ENCODE results near the gene RSU1. TPM values are rescaled to one million over a fixed set of nuclear protein-coding genes. Genes with fewer than 3 reads are reported as not detected.

The RSU1 gene
- total and polyA plus RNA-seq, 10 of the 15 experiments (the other 5 are each of a cell fraction or from before 2014, with no cell fraction given): 49.2 to 139 (median 81.3) TPM

DNA sequence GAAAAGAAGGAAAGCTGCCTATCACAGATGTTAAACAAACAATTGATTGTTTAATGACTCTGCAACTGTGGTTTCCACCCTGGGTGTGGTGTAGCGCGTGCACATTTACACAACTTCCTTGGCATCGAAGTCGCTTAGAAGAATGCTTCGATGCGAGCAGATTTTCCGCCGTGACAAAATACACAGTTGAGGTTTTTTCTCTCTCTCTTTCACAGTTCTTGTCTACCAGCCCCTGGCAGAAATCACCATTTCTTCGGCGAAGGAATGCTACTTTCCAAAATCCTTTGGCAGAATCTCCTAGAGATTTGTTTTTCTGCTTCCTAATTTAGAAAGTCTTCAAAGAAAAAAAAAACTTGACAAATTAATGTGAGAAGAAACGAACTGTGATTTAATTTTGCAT is 224.8 kb downstream of the RSU1 start:
- WGBS (ENCODE audit: insufficient coverage, insufficient replicate concordance, low lambda C conversion rate, missing lambda C conversion rate): 94% methylated on average over 11 of the region's 11 CpGs
- Histone ChIP-seq H3K36me3 (ENCODE audit: control insufficient read depth in 2 of 2, insufficient read depth in 2 of 2, low read length in 1 of 2) (no peaks in the 10 kb centered on the region; a peak in 1 of 4 replicates), H3K79me2 (ENCODE audit: control insufficient read depth, insufficient read depth, low read length) (no peaks in the 10 kb centered on the region), H3K4me1 (ENCODE audit: control insufficient read depth, insufficient read depth, low read length) (peaks cover 1% of the 10 kb centered on the region; the same call in 1 of the 2 replicates), H4K20me1 (ENCODE audit: control insufficient read depth, insufficient read depth) (no peaks in the 10 kb centered on the region), H3K4me3 (no peak overlapping the region), H3K27me3 (replicated peaks in 1 of 2; ENCODE audit: control insufficient read depth in 2 of 2, insufficient read depth in 2 of 2, low read length in 1 of 2) (no peaks in the 10 kb centered on the region), H3K27ac (ENCODE audit: control insufficient read depth, insufficient read depth) (no peak overlapping the region), H3K9ac (ENCODE audit: control insufficient read depth, insufficient read depth, low read length) (no peak overlapping the region), H2AFZ (ENCODE audit: control insufficient read depth, low read depth, low read length) (no peak overlapping the region), H3K4me2 (ENCODE audit: control insufficient read depth, insufficient read depth) (no peak overlapping the region), H3K9me3 (replicated peaks; ENCODE audit: control insufficient read depth, insufficient read depth, low read length) (no peaks in the 10 kb centered on the region)
- ChIA-PET RAD21 (ENCODE audit: unreplicated experiment) (no interaction called here), CTCF (no interaction called here), POLR2A (no interaction called here), SMC1A (ENCODE audit: uncharacterized antibody, unreplicated experiment) (no interaction called here)
- in situ Hi-C loops (cut with MboI) (no loop called here), intact Hi-C loops (cut with micrococcal nuclease; ENCODE audit: unreplicated experiment) (no loop called here)
- no peak for TF ChIP-seq USF1 (IDR thresholded peaks at IDR 0.05; ENCODE audit: borderline replicate concordance, extremely low read length, insufficient read depth, low read depth, low read length)
- TF ChIP-seq CBX3 (IDR thresholded peaks at IDR 0.05; ENCODE audit: borderline replicate concordance, low read depth): no peak
- TF ChIP-seq SMARCA5 (IDR thresholded peaks at IDR 0.05): no peak
- TF ChIP-seq, protein P1, sequence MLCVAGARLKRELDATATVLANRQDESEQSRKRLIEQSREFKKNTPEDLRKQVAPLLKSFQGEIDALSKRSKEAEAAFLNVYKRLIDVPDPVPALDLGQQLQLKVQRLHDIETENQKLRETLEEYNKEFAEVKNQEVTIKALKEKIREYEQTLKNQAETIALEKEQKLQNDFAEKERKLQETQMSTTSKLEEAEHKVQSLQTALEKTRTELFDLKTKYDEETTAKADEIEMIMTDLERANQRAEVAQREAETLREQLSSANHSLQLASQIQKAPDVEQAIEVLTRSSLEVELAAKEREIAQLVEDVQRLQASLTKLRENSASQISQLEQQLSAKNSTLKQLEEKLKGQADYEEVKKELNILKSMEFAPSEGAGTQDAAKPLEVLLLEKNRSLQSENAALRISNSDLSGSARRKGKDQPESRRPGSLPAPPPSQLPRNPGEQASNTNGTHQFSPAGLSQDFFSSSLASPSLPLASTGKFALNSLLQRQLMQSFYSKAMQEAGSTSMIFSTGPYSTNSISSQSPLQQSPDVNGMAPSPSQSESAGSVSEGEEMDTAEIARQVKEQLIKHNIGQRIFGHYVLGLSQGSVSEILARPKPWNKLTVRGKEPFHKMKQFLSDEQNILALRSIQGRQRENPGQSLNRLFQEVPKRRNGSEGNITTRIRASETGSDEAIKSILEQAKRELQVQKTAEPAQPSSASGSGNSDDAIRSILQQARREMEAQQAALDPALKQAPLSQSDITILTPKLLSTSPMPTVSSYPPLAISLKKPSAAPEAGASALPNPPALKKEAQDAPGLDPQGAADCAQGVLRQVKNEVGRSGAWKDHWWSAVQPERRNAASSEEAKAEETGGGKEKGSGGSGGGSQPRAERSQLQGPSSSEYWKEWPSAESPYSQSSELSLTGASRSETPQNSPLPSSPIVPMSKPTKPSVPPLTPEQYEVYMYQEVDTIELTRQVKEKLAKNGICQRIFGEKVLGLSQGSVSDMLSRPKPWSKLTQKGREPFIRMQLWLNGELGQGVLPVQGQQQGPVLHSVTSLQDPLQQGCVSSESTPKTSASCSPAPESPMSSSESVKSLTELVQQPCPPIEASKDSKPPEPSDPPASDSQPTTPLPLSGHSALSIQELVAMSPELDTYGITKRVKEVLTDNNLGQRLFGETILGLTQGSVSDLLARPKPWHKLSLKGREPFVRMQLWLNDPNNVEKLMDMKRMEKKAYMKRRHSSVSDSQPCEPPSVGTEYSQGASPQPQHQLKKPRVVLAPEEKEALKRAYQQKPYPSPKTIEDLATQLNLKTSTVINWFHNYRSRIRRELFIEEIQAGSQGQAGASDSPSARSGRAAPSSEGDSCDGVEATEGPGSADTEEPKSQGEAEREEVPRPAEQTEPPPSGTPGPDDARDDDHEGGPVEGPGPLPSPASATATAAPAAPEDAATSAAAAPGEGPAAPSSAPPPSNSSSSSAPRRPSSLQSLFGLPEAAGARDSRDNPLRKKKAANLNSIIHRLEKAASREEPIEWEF (IDR thresholded peaks at IDR 0.05; ENCODE audit: insufficient replicate concordance, low read depth, low read length): no peak
- TF ChIP-seq TCF7 (IDR thresholded peaks at IDR 0.05; ENCODE audit: borderline replicate concordance): no peak
- TF ChIP-seq, protein P2, sequence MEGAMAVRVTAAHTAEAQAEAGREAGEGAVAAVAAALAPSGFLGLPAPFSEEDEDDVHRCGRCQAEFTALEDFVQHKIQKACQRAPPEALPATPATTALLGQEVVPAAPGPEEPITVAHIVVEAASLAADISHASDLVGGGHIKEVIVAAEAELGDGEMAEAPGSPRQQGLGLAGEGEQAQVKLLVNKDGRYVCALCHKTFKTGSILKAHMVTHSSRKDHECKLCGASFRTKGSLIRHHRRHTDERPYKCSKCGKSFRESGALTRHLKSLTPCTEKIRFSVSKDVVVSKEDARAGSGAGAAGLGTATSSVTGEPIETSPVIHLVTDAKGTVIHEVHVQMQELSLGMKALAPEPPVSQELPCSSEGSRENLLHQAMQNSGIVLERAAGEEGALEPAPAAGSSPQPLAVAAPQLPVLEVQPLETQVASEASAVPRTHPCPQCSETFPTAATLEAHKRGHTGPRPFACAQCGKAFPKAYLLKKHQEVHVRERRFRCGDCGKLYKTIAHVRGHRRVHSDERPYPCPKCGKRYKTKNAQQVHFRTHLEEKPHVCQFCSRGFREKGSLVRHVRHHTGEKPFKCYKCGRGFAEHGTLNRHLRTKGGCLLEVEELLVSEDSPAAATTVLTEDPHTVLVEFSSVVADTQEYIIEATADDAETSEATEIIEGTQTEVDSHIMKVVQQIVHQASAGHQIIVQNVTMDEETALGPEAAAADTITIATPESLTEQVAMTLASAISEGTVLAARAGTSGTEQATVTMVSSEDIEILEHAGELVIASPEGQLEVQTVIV (IDR thresholded peaks at IDR 0.05; ENCODE audit: borderline replicate concordance, partially characterized antibody): no peak
- TF ChIP-seq BMI1 (IDR thresholded peaks at IDR 0.05; ENCODE audit: borderline replicate concordance): no peak
- no peak for TF ChIP-seq PBX3 (IDR thresholded peaks at IDR 0.05; ENCODE audit: insufficient replicate concordance, low read depth, low read length)
- TF ChIP-seq POLR2A (IDR thresholded peaks at IDR 0.05; ENCODE audit: low read depth, low read length): no peak
- no peak for TF ChIP-seq NFYA (IDR thresholded peaks at IDR 0.05; ENCODE audit: borderline replicate concordance, low read depth, low read length)
- no peak for TF ChIP-seq NRF1 (conservative IDR thresholded peaks at IDR 0.05; ENCODE audit: low read depth, low read length)
- no peak for TF ChIP-seq YY1 (IDR thresholded peaks at IDR 0.05; ENCODE audit: low read depth, low read length)
- TF ChIP-seq TCF12 (IDR thresholded peaks at IDR 0.05; ENCODE audit: low read depth, low read length): no peak
- TF ChIP-seq MEF2B (IDR thresholded peaks at IDR 0.05; ENCODE audit: partially characterized antibody, poor library complexity, severe bottlenecking): no peak
- no peak for TF ChIP-seq DPF2 (IDR thresholded peaks at IDR 0.05)
- no TSS peak for BruUV-seq (replicated peaks)
- ATAC-seq (no peak), DNase-seq (ENCODE audit: low read depth, low spot score) (no peak), FAIRE-seq (no peak)
